Tibial nerve (tissue), 4 donors: ENCODE measurements around the gene LCE1A. TPM values are rescaled to one million over a fixed set of nuclear protein-coding genes. Genes with fewer than 3 reads are reported as not detected.

Experiments
- DNase-seq, 2 donors: peaks; one replicate each; pipeline ENCODE4 v3.0.0-alpha.2; 2019; ENCODE audit warnings: low spot score in 2 of 2
- H3K27ac ChIP-seq, 4 donors: fragments of 200-600 bp; sonication (generic) in 3 of 4; one replicate each; pipeline ENCODE4 v1.5.1; 2017 to 2019; ENCODE audit warnings: mild to moderate bottlenecking in 1 of 4
- H3K27me3 ChIP-seq, 2 donors: fragments of 200-600 bp; sonication (generic) in 1 of 2; one replicate each; pipeline versions ENCODE4 v1.5.1 to v1.6.0; 2017 to 2019
- H3K36me3 ChIP-seq, 3 donors: fragments of 200-600 bp; sonication (generic); one replicate each; pipeline ENCODE4 v1.5.1; 2018 to 2019
- H3K4me1 ChIP-seq, 4 donors: fragments of 200-600 bp; sonication (generic) in 3 of 4; one replicate each; pipeline ENCODE4 v1.5.1; 2017 to 2019
- H3K4me3 ChIP-seq, 4 donors: fragments of 200-600 bp; sonication (generic) in 3 of 4; one replicate each; pipeline ENCODE4 v1.5.1; 2017 to 2019; ENCODE audit warnings: mild to moderate bottlenecking in 1 of 4, moderate library complexity in 1 of 4
- H3K9me3 ChIP-seq, 4 donors: fragments of 200-600 bp; sonication (generic) in 3 of 4; one replicate each; pipeline ENCODE4 v1.5.1; 2017 to 2019
- EP300 ChIP-seq, 2 donors: sonication (generic); formaldehyde crosslinking; IDR thresholded peaks; one replicate each; pipeline ENCODE4 v1.6.1; 2017; ENCODE audit warnings: antibody characterized with exemption in 2 of 2, mild to moderate bottlenecking in 1 of 2
- POLR2A ChIP-seq, 2 donors: fragments of 450-650 bp; IDR thresholded peaks; one replicate each; pipeline ENCODE4 v1.6.1; 2017; ENCODE audit warnings: antibody characterized with exemption in 2 of 2, mild to moderate bottlenecking in 2 of 2, moderate library complexity in 2 of 2
- WGBS, 2 donors: methylation state at CpG; one replicate each; pipeline ENCODE4 v1.1.5; 2018; 5-methylcytosine and 5-hydroxymethylcytosine counted together
- total RNA-seq, 4 donors: library from RNA; depleted of rRNA; stranded (reverse); fragments of >200 nt; gene quantifications; one replicate each; pipeline ENCODE4 v1.1.0, GENCODE V29; 2016
- TF ChIP-seq, protein P1 (sequence below), 5 experiments: fragments of 200-600 bp in 3 of 5; fragments of 450-650 bp in 2 of 5; sonication (generic) in 3 of 5; IDR thresholded peaks; one replicate each; pipeline ENCODE4 v1.5.1; 2016 to 2019; ENCODE audit warnings: antibody characterized with exemption in 5 of 5, mild to moderate bottlenecking in 3 of 5, moderate library complexity in 2 of 5

Gene LCE1A, protein sequence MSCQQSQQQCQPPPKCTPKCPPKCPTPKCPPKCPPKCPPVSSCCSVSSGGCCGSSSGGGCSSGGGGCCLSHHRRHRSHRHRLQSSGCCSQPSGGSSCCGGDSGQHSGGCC
- not detected for total RNA-seq

DNA sequence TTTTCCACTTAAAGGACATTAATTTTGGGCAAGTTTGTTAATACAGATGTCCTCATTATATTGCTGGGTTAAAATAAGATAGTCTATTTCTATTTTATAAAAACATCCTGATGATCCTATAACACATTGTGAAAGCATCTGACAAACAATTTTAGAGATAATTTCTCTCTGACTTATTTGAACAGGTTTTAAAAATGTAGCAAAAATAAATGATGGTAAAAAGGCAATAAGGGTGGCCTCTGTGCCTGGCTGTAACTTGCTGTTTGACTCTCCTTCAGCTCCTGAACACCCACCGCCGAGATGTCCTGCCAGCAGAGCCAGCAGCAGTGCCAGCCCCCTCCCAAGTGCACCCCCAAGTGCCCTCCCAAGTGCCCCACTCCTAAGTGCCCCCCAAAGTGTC lies at the start of gene LCE1A:
Gene LCE1A, plus strand, starts transcription at position 301 of the 400 bp plus-strand sequence. Its CDS starts 0 bp downstream, at position 301.
- H3K9me3 ChIP-seq, result peaks cover 0 to 12% (median 0%) of the 10 kb centered on the region in 4 donors
- 77 to 79% methylated on average over 2 of the region's 2 CpGs for WGBS, 2 donors
- DNase-seq, result no peak

DNA sequence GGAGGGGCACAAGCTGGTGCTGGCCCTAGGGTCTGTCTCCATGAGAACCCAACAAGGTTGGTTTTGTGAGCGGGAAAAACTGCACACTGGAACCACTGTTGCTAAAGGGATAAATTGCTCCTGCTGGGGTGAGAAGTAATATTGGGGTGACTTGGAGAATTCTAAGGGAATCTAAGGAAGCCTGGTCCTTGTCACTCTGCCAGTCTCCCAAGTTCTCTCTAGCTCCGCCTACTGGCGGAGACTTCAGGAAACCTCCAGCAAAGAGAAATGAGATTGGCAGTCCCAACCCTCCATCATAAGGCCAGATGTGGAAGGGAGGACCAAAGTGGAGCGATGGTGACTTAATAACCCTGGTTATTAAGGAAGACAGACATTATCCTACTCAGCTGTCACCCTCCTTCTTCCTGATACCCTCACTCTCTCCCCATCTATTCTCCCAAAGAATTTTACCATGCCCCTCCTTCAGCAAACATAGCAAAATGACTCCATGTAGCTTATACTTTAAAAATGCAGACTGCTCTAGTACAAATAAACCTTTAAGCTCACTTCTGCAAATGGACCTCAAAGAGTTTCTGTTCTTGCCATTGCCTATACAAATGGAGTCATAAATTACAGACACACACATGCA lies 49.6 kb upstream of the LCE1A start:
- no peak overlapping the region for H3K27ac ChIP-seq
- TF ChIP-seq, protein P1, sequence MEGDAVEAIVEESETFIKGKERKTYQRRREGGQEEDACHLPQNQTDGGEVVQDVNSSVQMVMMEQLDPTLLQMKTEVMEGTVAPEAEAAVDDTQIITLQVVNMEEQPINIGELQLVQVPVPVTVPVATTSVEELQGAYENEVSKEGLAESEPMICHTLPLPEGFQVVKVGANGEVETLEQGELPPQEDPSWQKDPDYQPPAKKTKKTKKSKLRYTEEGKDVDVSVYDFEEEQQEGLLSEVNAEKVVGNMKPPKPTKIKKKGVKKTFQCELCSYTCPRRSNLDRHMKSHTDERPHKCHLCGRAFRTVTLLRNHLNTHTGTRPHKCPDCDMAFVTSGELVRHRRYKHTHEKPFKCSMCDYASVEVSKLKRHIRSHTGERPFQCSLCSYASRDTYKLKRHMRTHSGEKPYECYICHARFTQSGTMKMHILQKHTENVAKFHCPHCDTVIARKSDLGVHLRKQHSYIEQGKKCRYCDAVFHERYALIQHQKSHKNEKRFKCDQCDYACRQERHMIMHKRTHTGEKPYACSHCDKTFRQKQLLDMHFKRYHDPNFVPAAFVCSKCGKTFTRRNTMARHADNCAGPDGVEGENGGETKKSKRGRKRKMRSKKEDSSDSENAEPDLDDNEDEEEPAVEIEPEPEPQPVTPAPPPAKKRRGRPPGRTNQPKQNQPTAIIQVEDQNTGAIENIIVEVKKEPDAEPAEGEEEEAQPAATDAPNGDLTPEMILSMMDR (IDR thresholded peaks at IDR 0.05), result no peak
- no peaks in the 10 kb centered on the region for H3K36me3 ChIP-seq
- 56 to 58% methylated on average over 4 of the region's 4 CpGs for WGBS, 2 donors
- no peaks in the 10 kb centered on the region for H3K4me1 ChIP-seq
- peaks cover 0 to 13% (median 0%) of the 10 kb centered on the region in 4 donors for H3K9me3 ChIP-seq
- H3K27me3 ChIP-seq, result no peaks in the 10 kb centered on the region
- no peak for DNase-seq
- H3K4me3 ChIP-seq, result no peak overlapping the region

More for the DNA sequence above, at the start of gene LCE1A:
- Histone ChIP-seq H3K36me3 (no peaks in the 10 kb centered on the region), H3K4me1 (no peaks in the 10 kb centered on the region), H3K27me3 (no peaks in the 10 kb centered on the region), H3K4me3 (no peak within 1 kb of the TSS), H3K27ac (no peak within 1 kb of the TSS)
- TF ChIP-seq POLR2A (IDR thresholded peaks at IDR 0.05) (no peak), EP300 (IDR thresholded peaks at IDR 0.05) (no peak)
- TF ChIP-seq, protein P1 (IDR thresholded peaks at IDR 0.05), result no peak

DNA sequence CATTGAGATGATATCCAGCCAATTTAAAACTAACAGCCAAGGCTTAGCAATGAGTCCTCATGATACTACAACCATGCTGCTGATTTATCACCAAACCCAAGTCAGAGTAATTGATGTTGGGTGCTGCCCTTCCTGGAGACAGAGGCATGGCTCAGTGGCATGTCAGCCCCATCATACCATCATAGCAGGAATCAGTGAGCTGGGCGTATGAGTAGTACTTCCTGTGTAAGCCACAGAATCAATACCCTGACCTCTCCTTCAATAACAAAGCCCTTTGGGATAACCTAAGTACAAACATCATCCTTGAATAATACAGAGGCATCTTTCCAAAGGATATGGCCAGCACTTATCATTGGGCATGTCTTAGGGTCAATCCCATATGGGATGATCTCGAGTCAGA lies 44.2 kb upstream of the LCE1A start:
- Histone ChIP-seq H3K4me3 (no peak overlapping the region), H3K36me3 (no peaks in the 10 kb centered on the region), H3K4me1 (no peaks in the 10 kb centered on the region), H3K9me3 (no peaks in the 10 kb centered on the region), H3K27me3 (no peaks in the 10 kb centered on the region), H3K27ac (no peak overlapping the region)
- TF ChIP-seq, protein P1 (IDR thresholded peaks at IDR 0.05), result no peak
- no peak for TF ChIP-seq EP300 (IDR thresholded peaks at IDR 0.05)
- no peak for DNase-seq
- WGBS, 2 donors, result 60 to 67% methylated on average over 2 of the region's 2 CpGs

DNA sequence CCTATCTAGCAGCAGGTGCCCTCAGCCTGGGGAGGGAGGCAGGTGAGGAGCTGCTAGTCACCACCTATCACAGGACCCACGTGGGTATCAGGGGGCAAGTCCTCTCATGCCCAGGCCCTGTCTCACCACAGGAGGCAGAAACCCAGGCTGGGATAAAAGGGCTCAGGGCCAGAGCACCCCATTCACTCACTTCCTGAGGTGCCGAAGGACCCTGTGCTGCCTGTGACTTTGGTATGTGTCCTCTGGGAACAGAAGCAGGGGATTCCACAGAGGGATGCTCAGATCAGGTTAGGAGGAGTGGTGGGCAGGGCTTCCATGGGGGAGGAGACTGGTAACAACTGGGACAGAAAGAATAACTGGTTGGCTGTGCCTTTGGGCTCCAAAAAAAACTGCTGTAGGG lies 41.2 kb upstream of the LCE1A start, which contains the start of gene LCE1E:
Gene LCE1E, plus strand, starts transcription at position 181 of the 400 bp plus-strand sequence. CDS start 1,043 bp downstream, outside the sequence.
- Histone ChIP-seq H3K9me3 (no peaks in the 10 kb centered on the region), H3K4me3 (no peak within 1 kb of the TSS), H3K36me3 (no peaks in the 10 kb centered on the region), H3K27me3 (no peaks in the 10 kb centered on the region), H3K27ac (no peak within 1 kb of the TSS), H3K4me1 (no peaks in the 10 kb centered on the region)
- TF ChIP-seq EP300 (IDR thresholded peaks at IDR 0.05) (no peak), POLR2A (IDR thresholded peaks at IDR 0.05) (no peak)
- TF ChIP-seq, protein P1 (IDR thresholded peaks at IDR 0.05), result no peak
- no peak for DNase-seq
- WGBS, 2 donors, result 39 to 48% methylated on average over 2 of the region's 2 CpGs

DNA sequence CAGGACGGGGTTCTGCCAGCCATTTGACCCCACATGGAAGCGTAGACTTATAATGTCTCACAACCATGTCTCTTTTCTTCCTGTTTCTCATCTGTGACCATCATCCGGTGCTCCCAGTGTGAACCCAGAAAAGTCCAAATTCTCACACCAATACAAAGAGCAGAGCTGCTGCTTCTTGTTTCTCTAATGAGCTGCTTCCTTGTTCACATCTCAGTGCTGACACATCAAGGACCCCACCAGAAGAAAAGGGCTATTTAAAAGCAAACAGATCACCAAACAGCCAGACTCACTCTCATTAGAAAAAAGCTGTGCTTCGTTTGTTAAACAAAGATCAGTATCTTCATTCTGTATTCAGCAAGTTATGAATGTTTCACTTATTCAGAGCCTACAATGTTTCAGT lies 31.6 kb upstream of the LCE1A start:
- Histone ChIP-seq H3K4me3 (no peak overlapping the region), H3K9me3 (no peaks in the 10 kb centered on the region), H3K27me3 (no peaks in the 10 kb centered on the region), H3K36me3 (no peaks in the 10 kb centered on the region), H3K27ac (no peak overlapping the region), H3K4me1 (no peaks in the 10 kb centered on the region)
- TF ChIP-seq POLR2A (IDR thresholded peaks at IDR 0.05), result no peak
- no peak for TF ChIP-seq EP300 (IDR thresholded peaks at IDR 0.05)
- TF ChIP-seq, protein P1 (IDR thresholded peaks at IDR 0.05), result no peak
- 34 to 38% methylated on average over 4 of the region's 4 CpGs for WGBS, 2 donors
- no peak for DNase-seq
